Mucosa of stomach (tissue), 1 donor: ENCODE results near the gene SLC13A5.
A peak's percentile ranks its signal among the peaks of the same experiment; 100 is the strongest.

Source experiments
- H3K27me3 ChIP-seq: one replicate; pipeline ENCODE4 v1.7.0; 2013; ENCODE audit warnings: mild to moderate bottlenecking, low read length; ENCODE audit not compliant: control insufficient read depth, insufficient read depth
- H3K36me3 ChIP-seq: one replicate; pipeline ENCODE4 v1.7.0; 2013; ENCODE audit warnings: low read length; ENCODE audit not compliant: control insufficient read depth, insufficient read depth
- H3K4me1 ChIP-seq: one replicate; pipeline ENCODE4 v1.7.0; 2013; ENCODE audit warnings: mild to moderate bottlenecking, low read length; ENCODE audit not compliant: control insufficient read depth, insufficient read depth
- H3K4me3 ChIP-seq: one replicate; pipeline ENCODE4 v1.7.0; 2013; ENCODE audit warnings: low read length
- H3K9ac ChIP-seq: one replicate; pipeline ENCODE4 v1.7.0; 2013; ENCODE audit warnings: mild to moderate bottlenecking, low read length, moderate library complexity
- H3K9me3 ChIP-seq: one replicate; pipeline ENCODE4 v1.7.0; 2013; ENCODE audit warnings: mild to moderate bottlenecking, low read length, moderate library complexity; ENCODE audit not compliant: control insufficient read depth
- donor health status: Pancreatic carcinoma.

The SLC13A5 gene

DNA sequence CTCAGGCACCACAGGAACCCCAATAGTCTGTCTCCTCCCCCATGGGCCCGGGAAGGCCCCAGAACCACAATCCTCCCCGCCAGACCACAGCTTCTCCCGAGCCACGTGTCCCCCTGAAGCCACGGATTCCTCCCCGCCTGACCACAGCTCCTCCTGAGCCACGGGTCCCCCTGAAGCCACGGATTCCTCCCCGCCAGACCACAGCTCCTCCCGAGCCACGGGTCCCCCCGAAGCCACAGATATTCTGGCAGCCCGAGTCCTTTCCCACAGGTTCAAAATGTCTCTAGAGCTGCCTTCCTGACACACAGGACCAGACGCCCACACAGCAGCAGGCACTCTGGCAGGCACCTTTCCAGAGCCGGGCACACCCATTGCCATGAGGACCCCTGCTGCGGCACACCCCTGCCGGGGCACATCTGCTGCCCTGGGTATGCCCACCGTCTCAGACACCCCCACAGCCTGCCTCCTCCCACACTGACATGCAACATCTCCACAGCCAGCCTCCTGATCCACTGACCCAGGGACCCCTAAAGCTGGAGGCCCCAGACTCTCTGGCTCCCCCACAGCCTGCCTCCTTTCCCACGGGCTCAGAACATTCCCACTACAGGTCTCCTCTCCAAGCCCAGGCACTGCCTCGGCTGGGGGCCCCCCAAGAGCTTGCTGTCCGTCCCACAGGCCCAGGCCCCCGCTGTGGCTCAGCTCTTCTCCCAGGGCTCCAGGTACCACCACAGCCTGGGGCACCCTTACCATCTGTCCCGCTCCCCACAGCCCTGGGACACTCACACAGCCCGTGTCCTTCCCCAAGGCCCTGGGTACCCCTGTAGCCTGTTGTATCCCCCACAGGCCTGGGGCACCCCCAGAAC lies 74.9 kb downstream of the SLC13A5 start:
- Histone ChIP-seq H3K4me3 (no peak overlapping the region), H3K27me3 (no peaks in the 10 kb centered on the region), H3K9ac (peak overlapping the region; percentile 62), H3K36me3 (no peaks in the 10 kb centered on the region), H3K9me3 (no peaks in the 10 kb centered on the region), H3K4me1 (peaks cover 21% of the 10 kb centered on the region)

DNA sequence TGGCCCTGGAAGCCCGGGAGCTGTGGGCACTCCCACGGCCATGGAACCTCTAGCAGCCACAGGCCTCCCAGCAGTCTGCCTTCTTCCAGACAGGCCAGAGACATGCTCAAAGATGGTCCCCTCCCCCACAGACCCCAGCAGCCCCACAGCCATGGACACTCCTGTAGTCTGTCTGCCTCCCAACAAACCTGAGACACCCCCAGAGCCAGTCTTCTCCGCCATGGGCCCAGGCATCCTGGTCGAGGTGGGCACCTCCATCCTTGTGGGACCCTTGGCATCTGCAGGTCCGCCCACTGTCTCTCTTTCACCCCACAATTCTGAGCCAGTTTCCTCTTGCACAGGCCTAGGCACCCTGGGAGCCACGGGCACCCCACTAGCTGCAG lies 75.7 kb downstream of the SLC13A5 start:
- Histone ChIP-seq H3K36me3 (no peaks in the 10 kb centered on the region), H3K9me3 (no peaks in the 10 kb centered on the region), H3K27me3 (no peaks in the 10 kb centered on the region), H3K9ac (no peak overlapping the region), H3K4me1 (peaks cover 21% of the 10 kb centered on the region), H3K4me3 (no peak overlapping the region)

DNA sequence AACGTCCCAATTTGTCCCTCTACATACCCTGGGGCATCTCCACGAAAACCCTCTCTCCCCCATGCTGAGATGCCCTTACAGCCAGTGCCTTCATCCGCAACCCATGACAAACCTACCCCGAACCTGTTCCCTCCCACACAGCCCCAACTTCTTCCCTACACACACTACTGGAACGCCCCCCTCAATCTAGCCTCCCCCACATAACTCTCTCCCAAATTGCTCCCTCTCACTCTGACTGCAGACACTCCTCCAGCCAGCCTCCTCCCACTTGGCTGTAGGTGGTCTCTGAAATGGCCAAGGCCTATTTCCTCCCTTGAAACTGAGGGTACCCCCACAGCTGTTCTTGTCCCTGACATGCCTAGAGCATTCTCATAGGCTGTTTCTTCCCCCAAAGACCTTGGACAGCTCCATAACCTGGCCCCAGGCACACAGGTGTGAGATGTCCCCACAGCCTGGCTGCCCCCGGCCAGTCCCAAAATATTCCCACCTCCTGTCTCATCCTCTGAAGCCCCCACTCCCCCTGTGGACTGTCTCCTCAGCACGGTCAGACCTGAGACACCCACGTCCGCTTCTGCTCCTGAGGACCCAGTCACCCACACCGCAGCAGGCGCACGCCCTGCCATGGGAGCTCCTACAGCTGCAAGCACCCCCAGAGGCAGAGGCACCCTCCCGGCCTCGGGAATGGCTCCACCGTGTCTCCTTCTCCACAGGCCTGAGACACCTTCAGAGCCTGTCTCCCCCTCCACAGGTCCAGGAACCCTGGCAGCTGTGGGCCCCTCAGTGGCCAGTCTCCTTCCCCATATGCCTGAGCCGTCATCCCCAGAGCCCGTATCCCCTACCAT lies 76.3 kb downstream of the SLC13A5 start:
- Histone ChIP-seq H3K4me3 (no peak overlapping the region), H3K9me3 (no peaks in the 10 kb centered on the region), H3K4me1 (peaks cover 18% of the 10 kb centered on the region), H3K36me3 (no peaks in the 10 kb centered on the region), H3K27me3 (no peaks in the 10 kb centered on the region), H3K9ac (no peak overlapping the region)

DNA sequence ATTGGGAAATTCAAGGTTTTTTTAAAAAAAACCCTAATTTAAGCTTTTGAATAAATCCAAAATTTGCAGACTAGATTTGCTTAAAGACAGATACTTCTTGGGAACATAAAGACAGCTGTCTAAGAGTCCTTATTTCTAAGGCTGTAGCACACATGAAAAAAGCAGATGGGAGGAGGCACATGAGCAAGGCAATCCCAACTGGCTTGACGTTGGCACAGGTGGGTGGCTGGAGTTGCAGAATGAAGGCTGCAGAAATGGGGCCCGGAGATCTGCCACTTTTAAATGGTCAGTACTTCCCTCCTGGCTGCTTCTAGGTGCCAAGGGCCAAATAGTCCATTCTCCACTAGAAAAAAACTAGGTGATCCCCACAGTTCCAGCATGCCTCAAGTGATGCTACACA lies 77.1 kb downstream of the SLC13A5 start:
- no peaks in the 10 kb centered on the region for H3K27me3 ChIP-seq
- H3K9me3 ChIP-seq = no peaks in the 10 kb centered on the region
- H3K4me3 ChIP-seq = no peak overlapping the region
- no peaks in the 10 kb centered on the region for H3K36me3 ChIP-seq
- peaks cover 14% of the 10 kb centered on the region for H3K4me1 ChIP-seq
- H3K9ac ChIP-seq = no peak overlapping the region
